Measurements from ENCODE around the gene HK1. TPM values are rescaled to one million over a fixed set of nuclear protein-coding genes. Genes with fewer than 3 reads are reported as not detected.

HK1 gene
- total and polyA plus RNA-seq, 2 of the 4 experiments (the other 2 are of a cell fraction): 53.7 to 90.5 TPM

- no peaks in the 10 kb centered on the region for H3K9me3 ChIP-seq (ENCODE audit: control insufficient read depth, insufficient read depth, low read length)
- H3K14ac ChIP-seq (replicated peaks; ENCODE audit: low read depth, low read length): no peak overlapping the region
- H3K4me1 ChIP-seq (ENCODE audit: control insufficient read depth, insufficient read depth, low read length): peaks cover 3% of the 10 kb centered on the region; the same call in 1 of the 2 replicates
- no peak overlapping the region for H3K9ac ChIP-seq (ENCODE audit: low read depth, low read length)
- no peak overlapping the region for H2AK5ac ChIP-seq (ENCODE audit: low read depth, low read length)
- in situ Hi-C loops (cut with MboI; ENCODE audit: low sequenced_read_pairs): loop anchor here (10.0 kb wide), 1 partner anchor 411 kb away; no protein-coding TSS in a partner anchor
- peaks cover 26% of the 10 kb centered on the region for H3K27me3 ChIP-seq (ENCODE audit: control insufficient read depth, insufficient read depth, low read length)
- peak overlapping the region; percentile 50 for H2AFZ ChIP-seq (replicated peaks; ENCODE audit: low read length, poor library complexity)
- ChIA-PET CTCF (no interaction called here), POLR2A (ENCODE audit: unreplicated experiment) (no interaction called here)
- H3K23ac ChIP-seq (ENCODE audit: low read depth, low read length): no peak overlapping the region
- BruUV-seq (replicated peaks): no TSS peak
- no peaks in the 10 kb centered on the region for H4K20me1 ChIP-seq (ENCODE audit: insufficient read depth, low read length)
- H3K4me3 ChIP-seq (ENCODE audit: insufficient read depth, low read depth, low read length): no peak overlapping the region
- no peak overlapping the region for H4K91ac ChIP-seq (ENCODE audit: insufficient read depth, low read depth, low read length)
- no peak overlapping the region for H3K27ac ChIP-seq (ENCODE audit: insufficient read depth, low read length)
- intact Hi-C loops (cut with micrococcal nuclease): loop anchor here (10.0 kb wide), 1 partner anchor 631 kb away; no protein-coding TSS in a partner anchor
- TF ChIP-seq SMC3 (IDR thresholded peaks at IDR 0.05; ENCODE audit: low read depth, low read length): no peak
- no peak for TF ChIP-seq CTCF (conservative IDR thresholded peaks at IDR 0.05; ENCODE audit: low read depth, low read length)
- no peak overlapping the region for H4K5ac ChIP-seq (ENCODE audit: low read depth, low read length)
- ATAC-seq (ENCODE audit: low read depth): no peak
- no peak overlapping the region for H3K56ac ChIP-seq (ENCODE audit: extremely low read depth, insufficient read depth, low read length)
- no peaks in the 10 kb centered on the region for H3K36me3 ChIP-seq (ENCODE audit: control insufficient read depth, insufficient read depth, low read length)
- H2BK15ac ChIP-seq (ENCODE audit: low read depth, low read length): no peak overlapping the region
- H3K79me1 ChIP-seq (ENCODE audit: low read depth in 1 of 2, low read length in 2 of 2): no peaks in the 10 kb centered on the region
- H2BK5ac ChIP-seq (ENCODE audit: low read depth, low read length, poor library complexity, severe bottlenecking): no peak overlapping the region
- no peak overlapping the region for H3K4ac ChIP-seq (ENCODE audit: low read depth, low read length)
- no peak for DNase-seq
- peak overlapping the region; percentile 28 for H2AK9ac ChIP-seq (replicated peaks; ENCODE audit: low read depth, low read length, poor library complexity)
- no peak overlapping the region for H3K18ac ChIP-seq (ENCODE audit: low read depth, low read length)
- no peak overlapping the region for H2BK20ac ChIP-seq (ENCODE audit: low read depth, low read length)
- no peak overlapping the region for H4K8ac ChIP-seq (ENCODE audit: low read depth in 2 of 2, low read length in 2 of 2)
- 91% methylated on average over 9 of the region's 10 CpGs; no CpG with 5 or more reads in 1 of the 2 experiments for WGBS, 2 experiments (ENCODE audit: extremely low coverage in 2 of 2, insufficient read length in 1 of 2)
- dilution Hi-C loops (cut with HindIII; ENCODE audit: low sequenced_read_pairs, unreplicated experiment): no loop called here
- H3K4me2 ChIP-seq (ENCODE audit: low read depth, low read length): no peak overlapping the region
- no peak overlapping the region for H2BK120ac ChIP-seq (ENCODE audit: low read depth, low read length)
- no peaks in the 10 kb centered on the region for H3K9me1 ChIP-seq (ENCODE audit: insufficient read depth, low read length)
Measured at GRCh38 chr10:69415951-69416350, 137.7 kb downstream of the HK1 start.
